NCI-H1694 treated with DMSO at 0.1 percent for 48 hours (cell line): ENCODE measurements around the gene FBXL15.

Experiments used
- DNase-seq: peaks from one replicate; lab custom pipeline; 2025; lab: John Stamatoyannopoulos, UW

Gene FBXL15

GRCh38 chr10:102398172-102399020 is 22.2 kb upstream of the FBXL15 start:
- DNase-seq: no peak

GRCh38 chr10:102399217-102400021 is 21.2 kb upstream of the FBXL15 start:
- DNase-seq: peak; percentile 63

GRCh38 chr10:102400076-102400475 is 20.6 kb upstream of the FBXL15 start:
- DNase-seq: no peak

DNA sequence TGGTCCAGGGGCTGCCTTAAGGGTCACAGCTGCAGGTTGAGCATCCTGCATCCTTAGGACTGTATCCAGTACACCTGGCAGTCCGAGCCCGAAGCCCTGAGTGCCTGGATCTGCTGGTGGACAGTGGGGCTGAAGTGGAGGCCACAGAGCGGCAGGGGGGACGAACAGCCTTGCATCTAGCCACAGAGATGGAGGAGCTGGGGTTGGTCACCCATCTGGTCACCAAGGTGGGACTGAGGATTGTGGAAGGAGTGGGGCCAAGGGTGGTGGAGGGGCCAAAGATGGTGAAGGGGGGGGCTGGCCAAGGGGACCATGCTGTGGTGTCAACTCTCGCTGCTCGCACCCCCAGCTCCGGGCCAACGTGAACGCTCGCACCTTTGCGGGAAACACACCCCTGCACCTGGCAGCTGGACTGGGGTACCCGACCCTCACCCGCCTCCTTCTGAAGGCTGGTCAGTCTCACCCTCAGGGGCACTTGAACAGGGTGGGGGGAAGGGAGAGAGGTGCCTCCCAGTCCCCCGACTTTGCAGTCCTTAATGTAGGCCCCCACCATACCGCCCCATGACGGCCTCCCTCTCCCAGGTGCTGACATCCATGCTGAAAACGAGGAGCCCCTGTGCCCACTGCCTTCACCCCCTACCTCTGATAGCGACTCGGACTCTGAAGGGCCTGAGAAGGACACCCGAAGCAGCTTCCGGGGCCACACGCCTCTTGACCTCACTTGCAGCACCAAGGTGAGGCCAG is 19.9 kb upstream of the FBXL15 start:
- no peak for DNase-seq

GRCh38 chr10:102401342-102401654 is 19.3 kb upstream of the FBXL15 start:
- DNase-seq: no peak

- DNase-seq: no peak
Observed at GRCh38 chr10:102401735-102402511, 18.7 kb upstream of the FBXL15 start.

- DNase-seq: no peak
Observed at GRCh38 chr10:102402512-102402896, 18.1 kb upstream of the FBXL15 start.

DNA sequence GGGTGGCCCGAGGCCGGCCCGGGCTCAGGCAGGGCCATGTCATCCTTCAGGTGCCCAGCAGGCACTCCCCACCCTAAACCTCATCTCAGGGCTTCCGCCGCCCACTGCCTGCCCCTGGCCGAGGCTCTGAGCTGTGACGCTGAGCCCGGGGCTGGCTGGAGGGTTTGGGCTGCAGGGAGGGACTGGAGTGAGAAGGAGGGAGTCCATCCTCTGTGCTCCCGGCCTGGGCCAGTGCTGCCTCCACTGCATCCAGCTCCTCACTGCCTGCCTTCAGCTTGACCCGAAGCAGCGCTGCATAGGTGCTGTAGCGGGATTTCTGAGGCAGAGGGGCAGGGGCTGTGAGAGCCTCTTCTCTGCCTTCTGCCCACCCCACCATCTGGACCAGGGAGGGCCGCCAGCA is 17.5 kb upstream of the FBXL15 start:
- DNase-seq: no peak

DNA sequence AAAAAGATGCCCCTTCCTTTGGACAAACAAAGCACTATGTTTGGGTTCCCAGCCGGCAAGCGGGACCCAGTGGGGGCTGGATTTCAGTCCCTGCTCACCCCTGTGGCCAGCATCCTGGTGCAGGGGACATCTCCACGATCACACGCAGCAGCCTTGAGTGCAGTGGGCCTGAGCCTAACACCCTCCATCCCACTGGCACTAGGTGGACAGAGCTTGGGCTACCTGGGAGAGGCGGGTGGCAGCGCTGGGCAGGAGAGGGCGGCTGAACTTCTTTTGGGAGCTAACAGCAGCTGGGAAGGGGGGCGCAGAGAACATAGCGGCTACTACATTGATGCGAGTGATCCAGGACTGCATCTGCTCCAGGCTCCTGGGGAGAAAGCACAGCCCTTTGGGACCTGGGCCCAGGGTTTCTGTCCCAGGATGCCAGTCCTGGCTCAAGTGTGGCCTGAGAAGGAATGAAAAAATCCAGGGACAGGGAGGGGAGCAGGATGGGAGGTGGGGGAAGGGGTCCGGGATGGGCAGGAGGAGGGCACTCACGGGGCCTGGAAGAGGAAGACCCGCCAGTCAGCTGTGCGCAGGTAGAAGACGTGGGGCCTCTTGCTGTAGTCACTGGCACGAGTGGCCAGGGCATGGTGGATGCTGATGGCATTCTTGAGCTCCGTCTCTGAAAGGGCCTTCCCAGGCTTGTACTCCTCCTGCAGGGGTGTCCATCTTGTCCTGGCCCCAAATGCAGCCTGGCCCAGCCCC is 16.1 kb upstream of the FBXL15 start:
- no peak for DNase-seq

- no peak for DNase-seq
Observed at GRCh38 chr10:102405108-102405571, 15.5 kb upstream of the FBXL15 start.

DNA sequence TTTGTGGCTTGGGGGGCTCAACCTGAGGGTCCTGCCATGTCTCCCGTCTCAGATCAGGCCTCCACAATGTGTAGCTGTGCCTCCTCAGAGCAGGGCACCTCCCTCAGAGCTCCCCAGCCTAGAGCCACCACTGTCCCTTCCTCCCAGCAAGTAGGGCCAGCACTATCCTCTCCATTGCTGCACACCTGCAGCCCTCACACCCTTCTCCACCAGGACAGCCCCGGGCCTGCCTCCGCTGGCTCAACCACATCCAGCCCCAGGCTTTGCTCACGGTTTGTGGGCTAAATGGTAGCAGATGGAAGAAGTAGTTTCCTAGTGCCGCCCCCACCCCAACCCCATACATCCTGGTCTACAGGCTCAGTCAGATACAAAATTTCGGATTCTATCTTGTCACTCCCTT is 15.0 kb upstream of the FBXL15 start:
- DNase-seq: no peak

DNA sequence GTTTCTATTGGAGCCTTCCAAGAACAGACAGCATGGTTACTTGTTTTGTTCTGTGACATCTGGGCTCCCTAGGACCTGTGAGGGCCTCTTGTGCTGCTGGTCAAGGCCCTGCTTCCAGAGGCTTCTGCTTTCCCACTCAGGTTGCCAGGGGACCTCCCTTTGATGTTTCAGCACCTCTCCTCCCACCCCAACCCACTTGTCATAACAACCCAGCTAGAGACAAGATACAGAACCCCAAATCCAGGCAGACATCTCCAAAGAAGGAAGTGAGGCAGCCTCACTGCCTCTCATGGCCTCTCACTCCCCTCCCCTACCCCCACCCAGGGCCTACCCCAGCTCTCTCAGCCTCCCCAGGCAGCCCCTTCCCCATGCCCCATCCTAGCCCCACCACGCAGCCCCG is 13.8 kb upstream of the FBXL15 start:
- DNase-seq: no peak

DNA sequence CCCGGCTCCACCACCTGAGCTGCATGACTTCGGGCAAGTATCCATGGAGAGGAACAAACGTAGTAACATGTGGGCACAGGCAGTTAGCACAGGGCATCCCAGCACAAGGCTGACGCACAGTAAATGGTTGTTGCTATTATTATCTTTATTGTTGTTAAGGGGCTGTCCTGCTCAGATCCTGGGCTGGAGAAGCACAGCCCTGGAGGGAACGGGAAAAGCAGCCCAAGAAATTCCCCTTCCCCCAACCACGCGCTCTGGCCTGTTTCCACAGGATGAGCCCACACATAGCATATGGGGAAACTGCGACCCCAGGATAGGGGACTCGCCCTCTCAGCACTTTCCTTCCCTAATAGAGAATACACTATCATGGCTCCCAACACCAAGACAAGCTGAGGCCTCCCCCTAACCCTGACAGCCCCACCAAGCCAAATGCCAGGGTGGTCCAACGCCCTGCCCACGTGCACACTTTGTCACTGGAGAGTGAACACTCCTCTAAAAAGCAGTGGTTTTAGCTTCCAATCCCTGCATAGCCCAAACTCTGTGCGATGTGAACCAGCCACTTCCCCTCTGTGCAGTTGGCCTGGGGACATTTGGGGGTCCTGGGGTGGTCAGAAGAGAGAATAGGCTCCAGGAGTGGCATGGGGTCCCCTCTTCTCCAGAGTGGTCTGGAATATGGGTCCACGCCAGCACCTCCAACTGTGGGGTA is 13.1 kb upstream of the FBXL15 start:
- no peak for DNase-seq

DNA sequence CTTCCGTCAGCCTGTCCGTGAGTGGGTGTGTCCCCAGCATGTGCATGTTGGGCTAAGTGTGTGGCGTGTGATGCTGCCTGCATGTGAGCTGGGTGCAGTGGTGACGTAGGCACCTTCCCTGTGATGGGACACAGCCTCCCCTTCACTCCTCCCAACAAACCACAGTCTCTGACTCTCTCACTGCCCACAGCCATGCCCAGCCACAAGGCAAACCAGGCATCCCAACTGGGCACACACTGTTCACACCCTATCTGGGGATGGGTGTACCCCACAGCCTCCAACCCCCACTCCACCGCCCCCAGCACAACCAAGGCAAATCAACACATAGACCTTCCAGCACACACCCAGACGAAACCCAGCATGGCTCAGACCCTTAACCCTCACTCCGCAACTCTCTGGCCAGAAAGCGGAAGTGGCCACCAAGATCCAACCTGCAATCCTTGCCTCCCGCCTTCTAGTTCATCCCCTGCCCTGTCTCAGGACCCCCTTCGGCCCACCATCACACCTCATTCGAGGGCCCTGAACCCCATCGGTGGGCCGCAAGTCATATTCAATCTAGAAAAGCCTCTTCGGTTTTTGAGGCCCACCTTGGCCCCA is 12.4 kb upstream of the FBXL15 start:
- no peak for DNase-seq

DNA sequence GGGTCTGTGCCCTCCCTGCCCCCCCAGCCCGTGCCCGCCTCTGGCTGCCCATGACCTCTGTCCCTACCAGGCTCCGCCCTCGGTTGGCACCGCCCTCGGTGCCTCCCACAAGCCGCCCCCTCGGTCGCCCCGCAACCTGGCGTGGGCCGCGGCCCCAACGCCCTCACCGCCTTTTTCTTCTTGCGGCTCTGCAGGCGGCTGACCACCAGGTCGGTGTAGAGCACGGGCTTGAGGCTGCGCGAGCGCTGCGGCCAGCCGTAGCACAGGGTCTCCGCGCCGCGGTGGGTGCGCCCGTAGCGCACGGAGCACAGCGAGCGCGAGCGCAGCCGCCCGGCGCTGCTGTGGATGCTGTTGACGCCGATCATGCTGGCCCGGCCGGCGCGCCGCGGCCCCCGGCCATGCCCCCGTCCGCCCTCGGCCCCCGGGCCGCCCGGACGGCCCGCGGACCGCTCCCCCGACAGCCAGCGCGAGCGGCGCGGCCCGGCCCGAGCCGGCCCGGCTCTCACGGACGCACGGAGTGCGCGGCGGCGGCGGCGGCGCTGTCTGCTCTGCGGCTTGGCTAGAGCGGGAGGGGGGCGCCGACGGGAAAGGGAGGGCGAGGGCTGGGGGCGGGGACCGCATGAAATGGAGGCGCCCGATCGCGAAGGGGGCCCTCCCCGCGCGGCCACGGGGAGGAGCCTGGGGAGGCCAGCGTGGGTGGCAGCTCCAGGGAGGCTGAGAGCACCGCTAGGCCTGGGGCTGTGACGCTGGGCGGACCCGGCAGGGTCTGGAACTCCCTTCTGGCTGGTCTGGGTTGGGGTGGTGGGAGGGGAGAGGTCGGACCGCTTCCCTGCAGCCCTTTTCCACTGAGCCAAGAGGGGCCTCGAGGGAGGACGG is 11.7 kb upstream of the FBXL15 start:
- no peak for DNase-seq

DNA sequence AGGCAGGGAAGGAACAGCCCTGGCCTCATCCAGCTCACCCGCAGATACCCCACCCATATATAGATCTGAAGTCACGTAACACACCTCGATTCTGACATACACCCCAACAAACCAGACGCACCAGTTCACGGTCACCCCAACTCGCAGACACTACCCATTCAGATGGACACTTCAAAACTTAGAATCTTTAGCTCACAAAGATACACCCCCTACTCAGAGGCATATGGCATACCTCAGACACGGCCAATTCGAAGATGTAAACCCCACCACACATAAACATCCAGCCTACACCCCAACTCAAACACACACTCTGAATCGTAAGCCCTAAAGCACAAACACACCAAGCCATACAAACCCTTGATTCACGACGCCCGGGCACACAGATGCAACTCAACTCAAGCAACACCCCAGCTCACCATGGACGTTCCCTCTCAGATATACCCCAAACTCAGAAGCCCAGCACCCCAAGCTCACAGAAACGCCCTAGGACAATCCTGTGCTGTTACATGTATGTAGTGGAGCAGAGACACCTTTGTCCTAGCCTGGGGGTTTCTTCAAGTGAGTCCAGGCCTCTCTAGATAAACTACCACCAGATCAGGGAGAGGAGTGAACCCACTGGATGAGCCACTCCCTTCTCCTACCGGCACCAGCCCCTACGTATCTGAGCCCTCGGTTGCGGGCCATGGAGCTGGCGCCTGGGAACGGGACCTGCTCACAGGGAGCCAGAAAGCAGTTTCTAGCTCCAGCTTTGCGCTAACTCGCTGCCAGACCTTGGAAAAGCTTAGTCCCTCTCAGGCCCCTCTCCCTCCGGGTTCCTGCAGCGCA is 10.8 kb upstream of the FBXL15 start:
- DNase-seq: no peak

DNA sequence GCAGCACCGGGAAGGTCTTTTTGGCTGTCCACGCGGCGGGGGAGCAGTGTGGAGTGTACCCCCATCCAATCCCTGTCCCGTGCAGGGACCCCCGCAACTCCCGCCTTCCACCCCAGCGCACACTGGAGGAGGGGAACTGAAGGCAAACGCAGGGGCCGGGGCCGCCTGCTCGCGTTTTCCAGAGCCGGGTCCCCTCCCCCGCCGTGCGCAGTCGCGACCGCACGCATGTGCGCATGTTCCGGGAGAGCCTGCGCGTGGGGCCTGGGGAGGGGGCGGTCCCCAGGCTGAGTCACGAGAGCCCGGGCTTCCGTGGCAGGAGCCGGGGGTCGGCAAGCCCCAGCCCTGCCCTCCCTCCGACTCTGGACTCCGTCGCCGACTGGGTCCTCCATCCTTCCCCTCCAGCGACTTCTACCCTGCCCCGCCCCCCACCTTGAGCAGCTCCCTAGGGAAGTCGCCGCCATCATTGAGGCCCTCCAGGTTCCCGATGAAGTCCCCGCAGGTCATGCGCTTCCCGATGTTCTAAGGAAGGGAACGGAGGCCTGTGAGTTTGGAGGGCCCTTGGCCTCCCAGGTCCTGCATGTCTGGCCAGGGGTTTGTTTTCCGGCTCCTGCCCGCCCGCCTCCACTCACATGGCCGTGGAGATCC is 10.1 kb upstream of the FBXL15 start:
- no peak for DNase-seq
